ENCODE data around the gene SYNDIG1.

GRCh38 chr20:24580855-24581254 lies 111.4 kb downstream of the SYNDIG1 start:
- TF ChIP-seq, protein P1, sequence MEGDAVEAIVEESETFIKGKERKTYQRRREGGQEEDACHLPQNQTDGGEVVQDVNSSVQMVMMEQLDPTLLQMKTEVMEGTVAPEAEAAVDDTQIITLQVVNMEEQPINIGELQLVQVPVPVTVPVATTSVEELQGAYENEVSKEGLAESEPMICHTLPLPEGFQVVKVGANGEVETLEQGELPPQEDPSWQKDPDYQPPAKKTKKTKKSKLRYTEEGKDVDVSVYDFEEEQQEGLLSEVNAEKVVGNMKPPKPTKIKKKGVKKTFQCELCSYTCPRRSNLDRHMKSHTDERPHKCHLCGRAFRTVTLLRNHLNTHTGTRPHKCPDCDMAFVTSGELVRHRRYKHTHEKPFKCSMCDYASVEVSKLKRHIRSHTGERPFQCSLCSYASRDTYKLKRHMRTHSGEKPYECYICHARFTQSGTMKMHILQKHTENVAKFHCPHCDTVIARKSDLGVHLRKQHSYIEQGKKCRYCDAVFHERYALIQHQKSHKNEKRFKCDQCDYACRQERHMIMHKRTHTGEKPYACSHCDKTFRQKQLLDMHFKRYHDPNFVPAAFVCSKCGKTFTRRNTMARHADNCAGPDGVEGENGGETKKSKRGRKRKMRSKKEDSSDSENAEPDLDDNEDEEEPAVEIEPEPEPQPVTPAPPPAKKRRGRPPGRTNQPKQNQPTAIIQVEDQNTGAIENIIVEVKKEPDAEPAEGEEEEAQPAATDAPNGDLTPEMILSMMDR (IDR thresholded peaks at IDR 0.05): no peak
- TF ChIP-seq EP300 (IDR thresholded peaks at IDR 0.05; ENCODE audit: borderline replicate concordance in 1 of 2, low read depth in 1 of 2, low read length in 1 of 2): no peak
- no peak for TF ChIP-seq EZH2phosphoT487 (IDR thresholded peaks at IDR 0.05; ENCODE audit: borderline replicate concordance, low read depth)
- TF ChIP-seq CHD2 (IDR thresholded peaks at IDR 0.05; ENCODE audit: low read length, partially characterized antibody): no peak
- TF ChIP-seq YY1 (IDR thresholded peaks at IDR 0.05; ENCODE audit: low read depth): no peak
- TF ChIP-seq SMC3 (IDR thresholded peaks at IDR 0.05; ENCODE audit: low read depth, low read length): no peak
- TF ChIP-seq GABPA (IDR thresholded peaks at IDR 0.05; ENCODE audit: low read depth): no peak
- no peak for TF ChIP-seq POLR2AphosphoS5 (IDR thresholded peaks at IDR 0.05; ENCODE audit: low read depth, low read length)
- no peak for TF ChIP-seq SIN3A (IDR thresholded peaks at IDR 0.05; ENCODE audit: borderline replicate concordance, low read depth, low read length)

Measured in SK-N-SH (cell line).